GM12891 (cell line): Measurements from ENCODE around the gene MPPED2. TPM values are rescaled to one million over a fixed set of nuclear protein-coding genes. Genes with fewer than 3 reads are reported as not detected.

Experiments
- DNase-seq: peaks from one replicate; pipeline ENCODE4 v3.0.0; 2011; ENCODE audit warnings: low spot score; ENCODE audit not compliant: insufficient read length
- FAIRE-seq: peaks from 2 replicates; lab custom pipeline; 2011; peaks lifted over from hg19 to GRCh38; lab: Jason Lieb, UNC
- PAX5 ChIP-seq: IDR thresholded peaks from 2 replicates; pipeline ENCODE4 v1.6.1; 2011; ENCODE audit warnings: low read length, moderate library complexity, mild to moderate bottlenecking; ENCODE audit not compliant: insufficient read depth, severe bottlenecking
- POLR2A ChIP-seq: IDR thresholded peaks from 2 replicates; pipeline ENCODE4 v1.6.1; 2011; ENCODE audit warnings: low read depth, low read length, control low read depth
- POLR2AphosphoS5 ChIP-seq: IDR thresholded peaks from 2 replicates; pipeline ENCODE4 v1.6.1; 2011; ENCODE audit warnings: low read depth, low read length, control low read depth
- POU2F2 ChIP-seq: IDR thresholded peaks from 2 replicates; pipeline ENCODE4 v1.6.1; 2011; ENCODE audit warnings: low read depth, mild to moderate bottlenecking, control low read depth, low read length, moderate library complexity
- SPI1 ChIP-seq: IDR thresholded peaks from 2 replicates; pipeline ENCODE4 v1.6.1; 2011; ENCODE audit warnings: low read depth, low read length, control low read depth
- TAF1 ChIP-seq: IDR thresholded peaks from 2 replicates; pipeline ENCODE4 v1.6.1; 2011; ENCODE audit warnings: low read depth, low read length, control low read depth
- polyA plus RNA-seq: library from polyadenylated mRNA; unstranded; fragments of >200 nt; gene quantifications from one replicate; pipeline ENCODE4 v1.2.1, GENCODE V29; 2012; ENCODE audit warnings: low read depth, missing spikeins, inconsistent platforms; ENCODE audit not compliant: missing spikeins

The MPPED2 gene, protein sequence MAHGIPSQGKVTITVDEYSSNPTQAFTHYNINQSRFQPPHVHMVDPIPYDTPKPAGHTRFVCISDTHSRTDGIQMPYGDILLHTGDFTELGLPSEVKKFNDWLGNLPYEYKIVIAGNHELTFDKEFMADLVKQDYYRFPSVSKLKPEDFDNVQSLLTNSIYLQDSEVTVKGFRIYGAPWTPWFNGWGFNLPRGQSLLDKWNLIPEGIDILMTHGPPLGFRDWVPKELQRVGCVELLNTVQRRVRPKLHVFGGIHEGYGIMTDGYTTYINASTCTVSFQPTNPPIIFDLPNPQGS
- not detected for polyA plus RNA-seq

DNA sequence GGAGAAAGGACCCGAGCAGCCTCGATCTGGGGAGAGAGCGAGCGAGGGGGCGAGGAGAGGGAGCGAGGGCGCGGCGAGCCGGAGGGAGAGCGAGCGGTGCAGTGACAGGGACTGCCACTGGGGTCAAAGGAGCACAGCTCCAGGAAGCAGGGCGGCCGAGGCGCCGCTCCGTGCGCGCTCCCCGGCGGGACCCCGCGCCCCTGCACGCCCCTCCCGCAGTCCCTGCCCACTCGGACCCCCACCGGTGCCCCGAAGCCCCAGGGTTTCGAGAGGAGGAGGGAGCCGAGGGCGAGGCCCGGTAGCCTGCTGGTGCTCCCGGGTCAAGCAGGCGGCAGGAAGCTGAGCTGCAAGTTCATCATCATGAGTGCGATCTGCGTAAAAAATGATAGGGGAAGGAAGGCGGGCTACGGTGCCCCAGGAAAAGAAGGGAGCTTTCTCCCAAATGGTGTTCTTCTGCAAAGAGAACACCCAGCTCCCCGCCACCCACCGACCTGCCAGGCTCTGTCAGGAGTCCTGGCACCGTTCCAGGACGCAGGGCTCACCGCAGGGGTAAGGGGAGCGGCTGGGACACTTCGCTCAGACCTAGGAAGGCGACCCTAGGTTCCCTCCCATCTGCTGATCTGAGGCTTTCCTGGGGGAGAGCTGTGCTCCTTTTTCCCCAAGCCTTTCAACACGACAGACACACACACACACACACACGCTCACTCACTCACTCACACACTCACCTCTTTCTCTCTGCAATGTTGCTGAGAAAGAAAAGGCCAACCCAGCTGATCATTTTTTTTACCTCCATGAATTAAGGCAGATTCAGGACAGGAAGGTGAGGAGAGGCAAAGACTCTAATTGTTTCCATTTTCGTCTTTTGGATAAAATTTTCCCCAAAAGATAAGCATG lies at the start of gene MPPED2:
MPPED2 (minus strand) TSS at position 103 of the 894 bp plus-strand sequence. CDS start 5,980 bp downstream, outside the sequence.
- DNase-seq (peak; percentile 71), FAIRE-seq (peak; percentile 48)
- TF ChIP-seq TAF1 (no peak), POLR2A (no peak), POU2F2 (no peak), PAX5 (no peak), POLR2AphosphoS5 (no peak), SPI1 (no peak)

DNA sequence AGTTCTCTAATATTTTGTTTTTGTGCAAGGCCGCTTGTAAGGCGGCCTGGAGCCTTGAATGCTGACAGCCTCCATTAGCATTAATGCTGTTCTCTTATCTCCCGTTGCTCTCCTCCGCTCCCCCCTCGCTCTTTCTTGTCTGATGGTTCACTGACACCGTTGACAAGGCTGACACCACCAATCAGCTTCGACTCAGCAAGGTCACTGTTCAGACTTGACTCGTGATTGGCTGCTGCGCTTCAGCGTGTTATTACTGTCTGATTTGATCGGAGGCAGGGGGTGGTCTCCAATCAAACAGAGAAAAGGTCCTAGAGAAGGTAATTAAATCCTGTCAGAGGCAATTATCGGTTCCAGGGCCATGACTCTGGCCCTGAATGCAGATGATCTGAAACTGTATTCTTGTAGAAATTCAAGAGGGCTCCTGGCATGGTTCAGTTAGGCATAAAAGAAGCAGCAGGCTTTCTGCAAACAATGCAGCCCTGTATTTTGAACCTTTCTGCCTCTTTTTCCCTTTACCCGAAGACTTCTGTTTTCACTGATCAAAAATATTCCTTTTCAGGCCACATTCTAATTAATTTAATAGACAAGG lies 49.3 kb upstream of the MPPED2 start:
- FAIRE-seq, result no peak
- TF ChIP-seq POU2F2 (no peak), SPI1 (no peak), POLR2AphosphoS5 (no peak), POLR2A (no peak), PAX5 (no peak), TAF1 (no peak)
- no peak for DNase-seq

DNA sequence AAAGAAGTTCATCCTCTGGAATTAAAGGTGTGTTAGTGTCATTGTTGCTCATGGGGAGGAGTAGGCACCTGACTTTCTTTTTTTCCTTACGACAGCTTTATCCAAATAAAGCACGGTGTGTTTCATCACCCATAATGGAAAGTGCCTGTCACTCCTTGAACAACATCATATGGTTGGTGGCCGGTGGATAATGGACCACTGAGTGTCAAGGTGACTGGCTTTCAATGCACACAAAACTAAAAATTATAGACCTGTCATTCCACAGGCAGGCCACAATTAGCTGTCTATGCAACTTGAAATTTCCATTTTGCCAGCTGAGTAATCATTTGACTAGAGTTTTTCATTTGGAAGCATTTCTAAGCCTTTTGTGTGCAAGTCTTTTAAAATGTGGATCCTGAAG lies 45.0 kb upstream of the MPPED2 start:
- no peak for DNase-seq
- no peak for TF ChIP-seq PAX5
- no peak for TF ChIP-seq TAF1
- no peak for TF ChIP-seq POLR2AphosphoS5
- TF ChIP-seq POU2F2, result no peak
- TF ChIP-seq POLR2A, result no peak
- no peak for TF ChIP-seq SPI1
- FAIRE-seq, result no peak

DNA sequence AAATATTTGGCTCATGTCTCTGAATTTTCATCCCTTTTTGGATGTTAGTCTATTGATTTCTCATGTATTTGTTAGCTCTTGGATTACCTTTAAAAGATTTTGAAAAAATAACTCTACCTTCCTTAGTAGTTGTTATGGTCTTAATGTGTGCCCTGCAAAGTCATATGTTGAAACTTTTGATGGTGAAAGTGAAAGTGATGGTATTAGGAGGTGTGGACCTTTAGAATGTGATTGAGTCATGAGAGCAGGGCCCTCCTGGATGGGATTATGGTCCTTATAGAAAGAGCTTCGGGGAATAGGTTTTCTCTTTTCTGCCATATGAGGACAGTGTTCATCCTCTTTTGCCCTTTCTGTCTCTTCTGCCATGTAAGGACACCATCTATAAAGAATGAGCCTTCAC lies 33.6 kb upstream of the MPPED2 start:
- DNase-seq, result no peak
- no peak for TF ChIP-seq POU2F2
- TF ChIP-seq POLR2A, result no peak
- no peak for TF ChIP-seq PAX5
- TF ChIP-seq POLR2AphosphoS5, result no peak
- TF ChIP-seq SPI1, result no peak
- no peak for TF ChIP-seq TAF1
- FAIRE-seq, result no peak

DNA sequence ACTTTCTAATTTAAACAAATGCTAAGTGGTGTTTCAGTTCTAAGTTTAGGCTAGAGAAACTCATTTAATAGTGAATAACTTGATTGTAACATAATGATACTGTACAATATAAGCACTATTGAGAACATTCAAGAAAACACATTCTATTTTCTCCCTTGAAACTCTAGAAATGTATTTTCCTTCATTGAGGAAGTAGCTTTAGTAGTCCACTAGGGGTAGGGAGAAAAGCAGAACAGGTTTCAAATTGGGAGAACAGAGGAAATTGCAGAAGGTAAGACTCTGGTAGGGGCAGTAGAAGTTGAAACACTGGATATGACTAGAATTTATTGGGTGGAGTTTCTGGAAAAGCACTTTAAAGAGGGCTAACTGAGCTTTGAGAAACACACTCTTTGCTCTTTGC lies 31.6 kb upstream of the MPPED2 start:
- TF ChIP-seq POU2F2 (no peak), POLR2AphosphoS5 (no peak)
- FAIRE-seq, result no peak
- DNase-seq, result no peak

GRCh38 chr11:30610628-30611027 lies 24.5 kb upstream of the MPPED2 start:
- FAIRE-seq, result no peak
- TF ChIP-seq POU2F2, result no peak
- TF ChIP-seq POLR2A, result no peak
- no peak for TF ChIP-seq PAX5
- no peak for TF ChIP-seq SPI1
- TF ChIP-seq TAF1, result no peak
- TF ChIP-seq POLR2AphosphoS5, result no peak

GRCh38 chr11:30608534-30608933 lies 22.4 kb upstream of the MPPED2 start:
- FAIRE-seq (no peak), DNase-seq (no peak)
- TF ChIP-seq PAX5, result no peak
- TF ChIP-seq SPI1, result no peak
- TF ChIP-seq TAF1, result no peak
- TF ChIP-seq POU2F2, result no peak
- no peak for TF ChIP-seq POLR2AphosphoS5
- TF ChIP-seq POLR2A, result no peak

More at GRCh38 chr11:30610628-30611027, 24.5 kb upstream of the MPPED2 start:
- DNase-seq, result no peak

- DNase-seq, result no peak
- no peak for FAIRE-seq
- TF ChIP-seq POLR2AphosphoS5, result no peak
These were observed 19.0 kb upstream of the MPPED2 start for GRCh38 chr11:30605036-30605605.

DNA sequence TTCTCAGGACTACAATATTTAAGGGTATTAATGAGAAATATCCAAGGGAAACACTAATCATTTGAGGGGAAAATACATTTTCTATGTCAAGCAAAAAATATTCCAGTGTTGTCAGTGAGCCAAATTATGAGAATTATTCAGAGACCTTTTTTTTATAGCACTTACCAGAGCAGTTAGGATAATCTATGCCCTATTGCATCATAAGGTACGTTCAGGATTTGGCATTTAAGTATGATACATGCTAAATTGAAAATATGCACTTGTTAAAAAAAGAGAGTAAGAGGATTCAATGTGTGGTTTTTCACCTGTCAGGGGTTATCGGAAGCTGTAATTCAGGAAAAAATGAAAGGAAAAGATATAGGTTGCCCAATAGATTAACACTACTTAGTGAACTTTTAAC lies 17.2 kb upstream of the MPPED2 start:
- DNase-seq (no peak), FAIRE-seq (no peak)
- TF ChIP-seq POLR2AphosphoS5 (no peak), POU2F2 (no peak), SPI1 (no peak), PAX5 (no peak), TAF1 (no peak), POLR2A (no peak)

DNA sequence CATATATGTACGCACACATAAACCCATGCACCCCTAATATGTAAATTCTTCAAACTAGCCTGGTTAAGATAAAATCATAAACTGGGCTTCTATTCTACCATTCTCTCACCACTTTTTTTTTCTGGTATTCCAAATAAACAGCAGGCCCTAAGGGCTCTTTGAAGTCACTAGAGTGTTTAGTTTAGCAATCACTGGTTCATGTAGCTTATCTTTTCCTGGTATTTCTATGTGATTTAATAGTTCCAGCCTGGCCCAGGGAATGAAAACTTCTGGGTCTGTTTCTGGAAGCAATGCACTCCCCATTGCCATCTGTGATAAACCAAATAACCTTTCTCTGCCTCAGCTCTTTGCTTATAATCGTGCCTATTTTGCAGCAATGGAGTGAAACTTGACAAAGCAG lies 10.7 kb upstream of the MPPED2 start:
- TF ChIP-seq TAF1 (no peak), POLR2AphosphoS5 (no peak), PAX5 (no peak), POLR2A (no peak), POU2F2 (no peak), SPI1 (no peak)
- FAIRE-seq (no peak), DNase-seq (no peak)
